Small intestine (tissue), 7 donors: Measurements from ENCODE around the gene FNBP1L. TPM values are rescaled to one million over a fixed set of nuclear protein-coding genes. Genes with fewer than 3 reads are reported as not detected.

Experiments used
- DNase-seq, 2 donors: peaks; one replicate each; pipeline versions ENCODE4 v3.0.0 to v3.0.0-alpha.2; 2013
- FAIRE-seq: peaks from 2 replicates; lab custom pipeline; 2012; peaks lifted over from hg19 to GRCh38; lab: Jason Lieb, UNC
- H3K27ac ChIP-seq, 3 donors: one replicate each; pipeline ENCODE4 v1.5.1; 2013; ENCODE audit warnings: low read length in 2 of 3, mild to moderate bottlenecking in 2 of 3, control low read depth in 1 of 3, inconsistent platforms in 1 of 3, low read depth in 1 of 3, moderate library complexity in 1 of 3
- H3K27me3 ChIP-seq, 3 donors: one replicate each; pipeline ENCODE4 v1.6.1; 2013; ENCODE audit warnings: low read length in 3 of 3, inconsistent platforms in 1 of 3; ENCODE audit not compliant: control insufficient read depth in 3 of 3, insufficient read depth in 3 of 3
- H3K36me3 ChIP-seq, 3 donors: one replicate each; pipeline ENCODE4 v1.6.1; 2013; ENCODE audit warnings: low read length in 3 of 3, inconsistent platforms in 1 of 3, low read depth in 1 of 3, mild to moderate bottlenecking in 1 of 3, moderate library complexity in 1 of 3; ENCODE audit not compliant: control insufficient read depth in 3 of 3, insufficient read depth in 2 of 3
- H3K4me1 ChIP-seq, 3 donors: one replicate each; pipeline ENCODE4 v1.6.1; 2013; ENCODE audit warnings: low read length in 2 of 3, inconsistent platforms in 1 of 3, low read depth in 1 of 3, mild to moderate bottlenecking in 1 of 3, moderate library complexity in 1 of 3; ENCODE audit not compliant: control insufficient read depth in 3 of 3, insufficient read depth in 2 of 3
- H3K4me3 ChIP-seq, 3 donors: one replicate each; pipeline ENCODE4 v1.5.1; 2013; ENCODE audit warnings: low read length in 3 of 3, control low read depth in 1 of 3, inconsistent platforms in 1 of 3, low read depth in 1 of 3, mild to moderate bottlenecking in 1 of 3, moderate library complexity in 1 of 3
- H3K9me3 ChIP-seq, 2 donors: one replicate each; pipeline ENCODE4 v1.6.1; 2013; ENCODE audit warnings: low read depth in 1 of 2, low read length in 1 of 2; ENCODE audit not compliant: control insufficient read depth in 2 of 2, insufficient read depth in 1 of 2
- WGBS, 3 donors: extraction: QIAGEN DNeasy Blood & Tissue Kit; methylation state at CpG; one replicate each; pipeline ENCODE4 v1.1.7; 2013; 5-methylcytosine and 5-hydroxymethylcytosine counted together
- polyA plus RNA-seq, 4 donors: library from polyadenylated mRNA; stranded (reverse) in 3 of 4; unstranded in 1 of 4; fragments of 200-250 nt in 3 of 4; fragments of 120-200 nt in 1 of 4; gene quantifications; one replicate each; pipeline versions ENCODE4 v1.2.1 to v1.2.3, GENCODE V29; 2013
- donor health status: healthy with polysubstance abuse.
- donor health status: control.
- donor health status: control.
- donor health status: Bipolar disorder and iron deficiency.
- donor health status: healthy.

Gene FNBP1L
- polyA plus RNA-seq, 4 donors, result 19.7 to 68.0 (median 34.9) TPM

GRCh38 chr1:93420400-93420799 is 27.5 kb upstream of the FNBP1L start:
- H3K27ac ChIP-seq, result no peak overlapping the region
- H3K9me3 ChIP-seq, result no peaks in the 10 kb centered on the region
- DNase-seq (no peak), FAIRE-seq (peak; percentile 95)
- WGBS, 3 donors, result 93 to 96% (median 95%) methylated on average over 2 of the region's 2 CpGs
- H3K36me3 ChIP-seq, result no peaks in the 10 kb centered on the region
- H3K4me1 ChIP-seq, result no peaks in the 10 kb centered on the region
- H3K4me3 ChIP-seq, result no peak overlapping the region
- H3K27me3 ChIP-seq, result no peaks in the 10 kb centered on the region

GRCh38 chr1:93426181-93426580 is 21.7 kb upstream of the FNBP1L start:
- peaks cover 0 to 14% of the 10 kb centered on the region in 2 donors for H3K9me3 ChIP-seq
- no peak for DNase-seq
- no peaks in the 10 kb centered on the region for H3K36me3 ChIP-seq
- H3K4me1 ChIP-seq, result no peaks in the 10 kb centered on the region
- WGBS, 3 donors, result 46 to 76% (median 66%) methylated on average over 2 of the region's 2 CpGs
- H3K27ac ChIP-seq, result no peak overlapping the region
- no peak for FAIRE-seq
- no peak overlapping the region for H3K4me3 ChIP-seq
- no peaks in the 10 kb centered on the region for H3K27me3 ChIP-seq

- no peaks in the 10 kb centered on the region for H3K27me3 ChIP-seq
- DNase-seq, result no peak
- H3K36me3 ChIP-seq, result no peaks in the 10 kb centered on the region
- H3K27ac ChIP-seq, result no peak overlapping the region
- 92 to 100% (median 93%) methylated on average over 3 of the region's 3 CpGs for WGBS, 3 donors
- no peak overlapping the region for H3K4me3 ChIP-seq
- H3K9me3 ChIP-seq, result peaks cover 0 to 14% of the 10 kb centered on the region in 2 donors
- no peaks in the 10 kb centered on the region for H3K4me1 ChIP-seq
- no peak for FAIRE-seq
Measured at GRCh38 chr1:93427656-93428055, 20.3 kb upstream of the FNBP1L start.

GRCh38 chr1:93433407-93433961 is 14.4 kb upstream of the FNBP1L start:
- WGBS, 3 donors, result 68 to 76% (median 74%) methylated on average over 5 of the region's 5 CpGs
- no peak overlapping the region for H3K27ac ChIP-seq
- no peaks in the 10 kb centered on the region for H3K36me3 ChIP-seq
- no peak for DNase-seq
- H3K27me3 ChIP-seq, result no peaks in the 10 kb centered on the region
- no peak overlapping the region for H3K4me3 ChIP-seq
- H3K9me3 ChIP-seq, result peaks cover 0 to 7% of the 10 kb centered on the region in 2 donors
- FAIRE-seq, result no peak
- no peaks in the 10 kb centered on the region for H3K4me1 ChIP-seq

DNA sequence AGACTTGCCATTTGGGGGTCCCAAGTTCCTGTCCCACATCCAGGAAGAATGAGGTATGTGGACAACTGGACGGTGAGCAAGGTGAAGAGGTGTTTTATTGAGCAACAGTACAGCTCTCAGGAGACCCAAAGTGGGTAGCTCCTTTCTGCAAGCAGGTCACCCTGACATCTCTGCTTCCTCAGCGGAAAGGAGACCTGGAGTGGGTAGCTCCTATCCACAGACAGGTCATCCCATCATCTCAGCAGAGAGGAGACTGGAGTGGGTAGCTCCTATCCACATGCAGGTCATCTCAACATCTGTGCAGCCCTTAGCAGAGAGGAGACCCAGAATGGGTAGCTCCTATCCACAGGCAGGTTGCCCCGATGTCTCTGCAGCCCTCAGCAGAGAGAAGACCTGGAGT is 13.8 kb upstream of the FNBP1L start:
- H3K36me3 ChIP-seq, result no peaks in the 10 kb centered on the region
- no peaks in the 10 kb centered on the region for H3K27me3 ChIP-seq
- H3K27ac ChIP-seq, result no peak overlapping the region
- H3K4me1 ChIP-seq, result no peaks in the 10 kb centered on the region
- no peak for DNase-seq
- 87 to 96% (median 89%) methylated on average over 3 of the region's 3 CpGs for WGBS, 3 donors
- no peak for FAIRE-seq
- no peak overlapping the region for H3K4me3 ChIP-seq
- peaks cover 0 to 7% of the 10 kb centered on the region in 2 donors for H3K9me3 ChIP-seq

DNA sequence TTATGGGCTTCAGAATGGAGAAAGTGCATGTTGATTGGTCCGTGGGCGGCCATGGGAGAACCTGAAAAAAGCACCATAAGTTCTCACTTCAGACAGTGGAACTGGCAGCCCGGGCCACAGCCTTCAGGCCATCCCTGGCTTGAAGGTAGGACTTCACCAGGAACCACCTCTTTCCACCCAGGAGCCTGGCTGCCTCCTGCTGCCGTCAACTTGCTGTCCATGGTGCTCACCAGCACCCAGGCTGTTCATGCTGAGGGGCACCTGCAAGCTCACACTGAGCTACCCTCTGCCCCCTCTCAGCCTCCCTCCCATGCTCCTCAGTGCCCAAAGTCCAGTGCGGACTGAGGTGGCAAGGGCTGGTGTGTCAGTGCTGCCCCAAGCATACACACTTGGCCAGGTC is 12.9 kb upstream of the FNBP1L start:
- 68 to 84% (median 84%) methylated on average over 5 of the region's 5 CpGs for whole genome bisulfite sequencing, 3 donors
- FAIRE-seq, result no peak
- H3K27me3 ChIP-seq, result no peaks in the 10 kb centered on the region
- no peak overlapping the region for H3K4me3 ChIP-seq
- no peaks in the 10 kb centered on the region for H3K4me1 ChIP-seq
- DNase-seq, result no peak
- H3K27ac ChIP-seq, result no peak overlapping the region
- peaks cover 0 to 7% of the 10 kb centered on the region in 2 donors for H3K9me3 ChIP-seq
- H3K36me3 ChIP-seq, result no peaks in the 10 kb centered on the region

DNA sequence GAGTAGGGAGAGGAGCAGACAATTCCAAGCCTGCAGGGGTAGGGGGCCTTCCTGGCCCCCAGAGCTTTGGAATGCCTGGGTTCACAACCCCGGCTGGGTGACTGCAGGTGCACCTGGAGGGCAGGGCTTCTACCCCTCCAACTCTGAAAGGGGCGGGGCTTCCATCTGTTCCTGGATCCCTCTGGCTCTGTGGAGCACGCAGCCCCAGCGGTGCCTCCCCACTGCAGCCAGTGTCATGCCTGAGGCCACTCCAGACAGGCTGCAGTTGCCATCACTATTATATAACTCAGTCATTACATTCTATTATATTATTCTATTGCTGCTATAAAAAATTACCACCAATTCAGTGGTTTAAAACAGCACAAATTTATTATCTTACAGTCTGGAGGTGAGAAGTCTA is 12.5 kb upstream of the FNBP1L start:
- DNase-seq (no peak), FAIRE-seq (no peak)
- WGBS, 3 donors, result 39 to 72% (median 52%) methylated on average over 4 of the region's 4 CpGs
- H3K27me3 ChIP-seq, result no peaks in the 10 kb centered on the region
- H3K9me3 ChIP-seq, result peaks cover 0 to 7% of the 10 kb centered on the region in 2 donors
- H3K27ac ChIP-seq, result no peak overlapping the region
- H3K36me3 ChIP-seq, result no peaks in the 10 kb centered on the region
- H3K4me3 ChIP-seq, result no peak overlapping the region
- no peaks in the 10 kb centered on the region for H3K4me1 ChIP-seq

GRCh38 chr1:93436496-93436895 is 11.4 kb upstream of the FNBP1L start:
- Histone ChIP-seq H3K27me3 (no peaks in the 10 kb centered on the region), H3K4me3 (no peak overlapping the region), H3K9me3 (peaks cover 0 to 7% of the 10 kb centered on the region in 2 donors), H3K36me3 (no peaks in the 10 kb centered on the region), H3K4me1 (peaks cover 0 to 2% (median 0%) of the 10 kb centered on the region in 3 donors), H3K27ac (no peak overlapping the region)
- FAIRE-seq (no peak), DNase-seq (no peak)
- WGBS, 3 donors, result 62 to 85% (median 77%) methylated on average over 1 of the region's 1 CpG
